ENCODE results near the gene PDZRN3. TPM values are rescaled to one million over a fixed set of nuclear protein-coding genes. Genes with fewer than 3 reads are reported as not detected.

The PDZRN3 gene
- polyA plus RNA-seq, 4 donors = 2.2 to 21.4 (median 14.1) TPM

DNA sequence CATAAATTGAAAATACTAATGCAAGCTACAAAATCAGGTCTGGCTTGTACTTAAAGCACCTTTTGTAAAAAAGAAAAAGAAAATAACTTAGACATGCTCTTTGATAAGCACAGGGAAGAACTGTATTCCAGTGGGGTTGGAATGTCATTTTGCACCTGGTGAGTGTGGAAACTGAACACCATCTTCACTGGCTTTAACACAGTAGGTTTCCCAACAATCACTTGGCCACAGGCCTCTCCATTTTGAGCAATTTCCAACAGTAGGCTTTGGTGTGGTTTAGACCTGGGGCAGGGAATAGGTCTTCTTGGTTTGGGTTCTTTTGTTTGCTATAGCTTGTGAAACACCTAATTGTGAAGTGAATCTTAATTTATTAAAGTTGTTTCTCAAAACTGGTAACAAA lies 18.9 kb downstream of the PDZRN3 start:
- peaks cover 0 to 11% (median 0%) of the 10 kb centered on the region in 3 donors for H3K36me3 ChIP-seq (ENCODE audit: control insufficient read depth in 3 of 3, insufficient read depth in 2 of 3, low read depth in 1 of 3, low read length in 3 of 3)
- H3K4me1 ChIP-seq (ENCODE audit: control insufficient read depth in 3 of 3, insufficient read depth in 2 of 3, low read depth in 1 of 3, low read length in 2 of 3) = peaks cover 0 to 8% (median 4%) of the 10 kb centered on the region in 3 donors
- no peaks in the 10 kb centered on the region for H3K27me3 ChIP-seq (ENCODE audit: control insufficient read depth in 3 of 3, insufficient read depth in 3 of 3, low read length in 3 of 3)
- H3K9me3 ChIP-seq (ENCODE audit: control insufficient read depth in 2 of 2, insufficient read depth in 1 of 2, low read depth in 1 of 2, low read length in 1 of 2) = no peaks in the 10 kb centered on the region
- DNase-seq (no peak), FAIRE-seq (no peak)
- H3K4me3 ChIP-seq (ENCODE audit: low read depth in 1 of 3, low read length in 3 of 3) = no peak overlapping the region
- H3K27ac ChIP-seq (ENCODE audit: low read depth in 1 of 3, low read length in 2 of 3) = no peak overlapping the region

DNA sequence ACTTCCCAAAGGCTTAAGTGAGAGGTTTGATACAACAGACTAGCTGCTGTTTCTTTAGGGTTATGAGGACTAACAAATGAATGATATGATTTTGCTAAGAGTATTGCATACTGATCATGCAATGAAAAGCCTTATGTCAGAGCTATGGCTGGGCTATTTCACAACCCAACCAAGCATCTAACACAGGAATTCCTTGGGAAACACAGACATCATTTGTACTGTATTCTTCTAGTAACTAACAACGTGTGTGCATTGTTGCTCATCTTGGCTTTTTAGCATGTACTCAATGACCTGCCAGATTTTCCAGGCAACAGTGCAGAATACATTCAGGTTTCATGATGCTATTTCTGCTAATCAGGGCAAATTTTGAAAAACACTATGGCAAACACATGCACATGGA lies 19.3 kb downstream of the PDZRN3 start:
- H3K4me3 ChIP-seq (ENCODE audit: low read depth in 1 of 3, low read length in 3 of 3) = no peak overlapping the region
- no peak for FAIRE-seq
- peaks cover 0 to 8% (median 4%) of the 10 kb centered on the region in 3 donors for H3K4me1 ChIP-seq (ENCODE audit: control insufficient read depth in 3 of 3, insufficient read depth in 2 of 3, low read depth in 1 of 3, low read length in 2 of 3)
- 64 to 78% (median 74%) methylated on average over 1 of the region's 1 CpG for WGBS, 3 donors
- H3K9me3 ChIP-seq (ENCODE audit: control insufficient read depth in 2 of 2, insufficient read depth in 1 of 2, low read depth in 1 of 2, low read length in 1 of 2) = no peaks in the 10 kb centered on the region
- DNase-seq = no peak
- H3K27ac ChIP-seq (ENCODE audit: low read depth in 1 of 3, low read length in 2 of 3) = no peak overlapping the region
- H3K27me3 ChIP-seq (ENCODE audit: control insufficient read depth in 3 of 3, insufficient read depth in 3 of 3, low read length in 3 of 3) = no peaks in the 10 kb centered on the region
- peaks cover 0 to 11% (median 0%) of the 10 kb centered on the region in 3 donors for H3K36me3 ChIP-seq (ENCODE audit: control insufficient read depth in 3 of 3, insufficient read depth in 2 of 3, low read depth in 1 of 3, low read length in 3 of 3)

DNA sequence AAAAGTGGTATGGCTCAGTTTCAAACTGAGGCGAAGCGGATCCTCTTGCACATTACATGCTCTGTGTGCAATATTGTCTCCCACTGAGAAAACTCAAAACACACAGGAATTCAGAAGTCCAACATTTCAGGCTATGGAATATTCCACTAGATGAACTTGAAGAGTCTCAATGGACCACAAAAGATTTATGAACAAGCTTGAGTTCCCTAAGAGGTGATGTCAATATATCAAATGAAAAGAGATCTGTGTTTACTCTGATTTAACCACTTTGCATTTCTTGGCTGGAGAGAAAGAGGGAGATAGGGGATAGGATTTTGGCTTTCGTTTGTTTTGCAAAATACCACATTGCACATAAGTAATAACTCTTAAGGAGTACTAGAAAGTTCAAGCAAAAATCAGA lies 20.3 kb downstream of the PDZRN3 start:
- H3K4me1 ChIP-seq (ENCODE audit: control insufficient read depth in 3 of 3, insufficient read depth in 2 of 3, low read depth in 1 of 3, low read length in 2 of 3) = peaks cover 0 to 8% (median 4%) of the 10 kb centered on the region in 3 donors
- no peak overlapping the region for H3K27ac ChIP-seq (ENCODE audit: low read depth in 1 of 3, low read length in 2 of 3)
- peaks cover 0 to 14% (median 0%) of the 10 kb centered on the region in 3 donors for H3K36me3 ChIP-seq (ENCODE audit: control insufficient read depth in 3 of 3, insufficient read depth in 2 of 3, low read depth in 1 of 3, low read length in 3 of 3)
- FAIRE-seq = no peak
- no peak for DNase-seq
- 58 to 90% (median 80%) methylated on average over 3 of the region's 3 CpGs for WGBS, 3 donors
- no peaks in the 10 kb centered on the region for H3K9me3 ChIP-seq (ENCODE audit: control insufficient read depth in 2 of 2, insufficient read depth in 1 of 2, low read depth in 1 of 2, low read length in 1 of 2)
- H3K4me3 ChIP-seq (ENCODE audit: low read depth in 1 of 3, low read length in 3 of 3) = no peak overlapping the region
- no peaks in the 10 kb centered on the region for H3K27me3 ChIP-seq (ENCODE audit: control insufficient read depth in 3 of 3, insufficient read depth in 3 of 3, low read length in 3 of 3)

DNA sequence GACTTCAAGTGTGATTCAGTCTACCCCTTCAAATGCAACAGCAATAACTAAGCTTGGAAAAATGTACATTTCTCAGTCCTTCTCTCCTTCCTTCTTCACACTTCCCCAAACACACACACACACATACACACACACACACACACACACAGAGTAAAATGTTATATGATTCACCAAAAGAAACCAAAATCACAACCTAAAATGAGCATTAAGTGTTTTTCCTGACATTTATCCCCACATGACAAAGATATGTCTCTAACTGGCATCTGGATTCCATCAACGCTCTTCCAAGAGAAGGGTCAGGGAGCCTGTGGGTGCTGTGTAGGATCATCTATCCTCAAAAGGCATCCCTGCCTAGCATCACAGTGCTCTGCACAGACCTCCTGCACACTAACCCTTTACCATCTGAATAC lies 21.0 kb downstream of the PDZRN3 start:
- WGBS, 3 donors = 80 to 92% (median 90%) methylated on average over 1 of the region's 1 CpG
- Histone ChIP-seq H3K36me3 (ENCODE audit: control insufficient read depth in 3 of 3, insufficient read depth in 2 of 3, low read depth in 1 of 3, low read length in 3 of 3) (peaks cover 0 to 14% (median 0%) of the 10 kb centered on the region in 3 donors), H3K9me3 (ENCODE audit: control insufficient read depth in 2 of 2, insufficient read depth in 1 of 2, low read depth in 1 of 2, low read length in 1 of 2) (no peaks in the 10 kb centered on the region), H3K4me1 (ENCODE audit: control insufficient read depth in 3 of 3, insufficient read depth in 2 of 3, low read depth in 1 of 3, low read length in 2 of 3) (peaks cover 0 to 6% (median 4%) of the 10 kb centered on the region in 3 donors), H3K27me3 (ENCODE audit: control insufficient read depth in 3 of 3, insufficient read depth in 3 of 3, low read length in 3 of 3) (no peaks in the 10 kb centered on the region), H3K27ac (ENCODE audit: low read depth in 1 of 3, low read length in 2 of 3) (no peak overlapping the region), H3K4me3 (ENCODE audit: low read depth in 1 of 3, low read length in 3 of 3) (no peak overlapping the region)
- no peak for FAIRE-seq
- no peak for DNase-seq

DNA sequence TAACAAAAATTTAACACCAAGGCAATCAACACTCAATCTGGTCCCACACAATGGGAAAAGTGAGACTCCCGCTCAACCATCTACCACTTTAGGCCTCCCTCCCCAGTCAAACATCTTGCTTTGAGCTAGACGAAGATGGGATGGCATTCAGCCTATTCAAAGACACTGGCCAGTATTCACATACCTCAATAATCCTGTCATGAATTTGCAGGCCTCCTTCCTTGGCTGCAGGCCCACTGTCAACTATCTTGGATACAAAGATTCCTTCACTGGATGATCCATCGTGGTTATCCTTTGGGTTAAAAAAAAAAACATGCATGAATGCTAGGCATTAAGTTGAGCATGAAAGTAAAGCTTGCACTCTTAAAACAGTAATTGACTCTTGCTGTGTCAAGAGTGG lies 22.6 kb downstream of the PDZRN3 start:
- no peak overlapping the region for H3K4me3 ChIP-seq (ENCODE audit: low read depth in 1 of 3, low read length in 3 of 3)
- no peaks in the 10 kb centered on the region for H3K9me3 ChIP-seq (ENCODE audit: control insufficient read depth in 2 of 2, insufficient read depth in 1 of 2, low read depth in 1 of 2, low read length in 1 of 2)
- 68 to 85% (median 81%) methylated on average over 3 of the region's 3 CpGs for WGBS, 3 donors
- peaks cover 0 to 4% (median 3%) of the 10 kb centered on the region in 3 donors for H3K4me1 ChIP-seq (ENCODE audit: control insufficient read depth in 3 of 3, insufficient read depth in 2 of 3, low read depth in 1 of 3, low read length in 2 of 3)
- FAIRE-seq = no peak
- no peaks in the 10 kb centered on the region for H3K27me3 ChIP-seq (ENCODE audit: control insufficient read depth in 3 of 3, insufficient read depth in 3 of 3, low read length in 3 of 3)
- H3K36me3 ChIP-seq (ENCODE audit: control insufficient read depth in 3 of 3, insufficient read depth in 2 of 3, low read depth in 1 of 3, low read length in 3 of 3) = peaks cover 0 to 15% (median 0%) of the 10 kb centered on the region in 3 donors
- no peak for DNase-seq
- H3K27ac ChIP-seq (ENCODE audit: low read depth in 1 of 3, low read length in 2 of 3) = no peak overlapping the region

DNA sequence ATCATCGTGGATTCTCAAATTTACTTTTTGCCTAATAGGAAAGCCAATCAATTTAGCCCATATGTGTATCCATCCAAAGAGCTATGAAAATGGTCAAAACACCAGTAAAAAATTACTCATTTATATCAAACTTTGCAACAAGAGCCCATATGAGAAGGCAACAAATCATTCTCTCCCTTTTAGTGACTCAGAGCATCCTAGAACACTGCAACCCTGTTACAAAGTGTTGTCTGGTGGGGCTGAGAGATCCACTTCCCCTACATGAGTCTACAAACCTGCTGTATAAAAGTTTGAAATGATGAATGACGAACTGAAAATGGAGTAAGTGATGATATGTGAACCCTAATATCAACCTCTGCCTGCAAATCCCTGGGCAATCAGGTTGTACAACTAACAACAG lies 23.3 kb downstream of the PDZRN3 start:
- Histone ChIP-seq H3K4me1 (ENCODE audit: control insufficient read depth in 3 of 3, insufficient read depth in 2 of 3, low read depth in 1 of 3, low read length in 2 of 3) (peaks cover 0 to 4% (median 3%) of the 10 kb centered on the region in 3 donors), H3K4me3 (ENCODE audit: low read depth in 1 of 3, low read length in 3 of 3) (no peak overlapping the region), H3K36me3 (ENCODE audit: control insufficient read depth in 3 of 3, insufficient read depth in 2 of 3, low read depth in 1 of 3, low read length in 3 of 3) (peaks cover 0 to 11% (median 0%) of the 10 kb centered on the region in 3 donors), H3K27me3 (ENCODE audit: control insufficient read depth in 3 of 3, insufficient read depth in 3 of 3, low read length in 3 of 3) (no peaks in the 10 kb centered on the region), H3K9me3 (ENCODE audit: control insufficient read depth in 2 of 2, insufficient read depth in 1 of 2, low read depth in 1 of 2, low read length in 1 of 2) (no peaks in the 10 kb centered on the region), H3K27ac (ENCODE audit: low read depth in 1 of 3, low read length in 2 of 3) (no peak overlapping the region)
- FAIRE-seq = no peak
- 74 to 94% (median 79%) methylated on average over 2 of the region's 2 CpGs for WGBS, 3 donors
- DNase-seq = no peak

DNA sequence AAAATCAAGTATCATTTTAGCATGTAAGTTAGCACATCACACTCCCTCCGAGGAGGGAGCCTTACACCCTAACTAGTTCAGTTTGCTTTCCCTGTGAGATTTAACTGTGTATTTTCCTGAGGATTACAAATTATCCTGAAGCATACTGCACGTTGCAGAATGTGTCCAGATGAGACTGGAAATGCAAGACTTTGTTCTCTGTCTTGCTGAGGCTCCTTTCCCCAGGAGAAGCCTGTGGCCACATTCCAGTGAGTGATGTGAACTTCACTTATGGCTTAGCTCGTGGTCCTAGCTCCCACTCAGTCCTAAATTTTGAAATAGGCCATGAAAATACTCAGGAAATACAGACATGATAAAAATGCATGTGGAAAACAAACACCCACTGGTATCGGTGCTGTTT lies 23.7 kb downstream of the PDZRN3 start:
- H3K27ac ChIP-seq (ENCODE audit: low read depth in 1 of 3, low read length in 2 of 3) = peak overlapping the region in 1 of 3 donors; percentile 45
- no peak for FAIRE-seq
- WGBS, 3 donors = 55 to 75% (median 74%) methylated on average over 4 of the region's 4 CpGs
- DNase-seq = no peak
- peaks cover 0 to under 1% of the 10 kb centered on the region in 2 donors for H3K9me3 ChIP-seq (ENCODE audit: control insufficient read depth in 2 of 2, insufficient read depth in 1 of 2, low read depth in 1 of 2, low read length in 1 of 2)
- H3K4me3 ChIP-seq (ENCODE audit: low read depth in 1 of 3, low read length in 3 of 3) = no peak overlapping the region
- H3K36me3 ChIP-seq (ENCODE audit: control insufficient read depth in 3 of 3, insufficient read depth in 2 of 3, low read depth in 1 of 3, low read length in 3 of 3) = peaks cover 0 to 9% (median 0%) of the 10 kb centered on the region in 3 donors
- peaks cover 0 to 4% (median 3%) of the 10 kb centered on the region in 3 donors for H3K4me1 ChIP-seq (ENCODE audit: control insufficient read depth in 3 of 3, insufficient read depth in 2 of 3, low read depth in 1 of 3, low read length in 2 of 3)
- H3K27me3 ChIP-seq (ENCODE audit: control insufficient read depth in 3 of 3, insufficient read depth in 3 of 3, low read length in 3 of 3) = no peaks in the 10 kb centered on the region

DNA sequence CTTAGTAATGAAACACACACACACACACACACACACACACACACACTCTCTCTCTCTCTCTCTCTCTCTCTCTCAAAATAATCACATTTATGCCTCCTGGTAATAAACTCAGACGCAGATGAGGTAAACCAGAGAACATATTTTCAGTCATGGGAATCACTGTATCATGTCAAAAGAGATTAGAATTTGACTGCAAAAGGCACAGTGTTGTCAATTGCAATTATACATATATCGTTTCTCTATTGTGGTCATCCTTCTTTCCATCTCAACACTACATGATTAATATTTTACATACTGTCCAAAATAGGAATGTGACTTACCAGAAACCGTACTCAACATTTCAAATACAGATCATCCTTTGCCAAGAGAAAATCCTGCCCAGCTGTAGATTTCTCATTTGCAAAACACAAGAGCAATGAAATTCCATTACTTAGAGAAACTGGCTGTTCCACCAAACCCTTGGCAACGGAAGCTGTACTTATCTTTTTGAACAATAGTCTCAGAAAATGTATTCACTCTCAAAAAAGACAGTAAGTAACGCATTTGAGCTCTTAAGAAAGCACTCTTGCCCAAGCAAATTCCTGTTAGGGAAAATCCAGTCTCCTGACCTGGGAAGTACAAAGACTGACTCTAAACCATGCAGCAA lies 24.3 kb downstream of the PDZRN3 start:
- H3K27me3 ChIP-seq (ENCODE audit: control insufficient read depth in 3 of 3, insufficient read depth in 3 of 3, low read length in 3 of 3) = no peaks in the 10 kb centered on the region
- FAIRE-seq (no peak), DNase-seq (no peak)
- H3K27ac ChIP-seq (ENCODE audit: low read depth in 1 of 3, low read length in 2 of 3) = no peak overlapping the region
- peaks cover 0 to 4% (median 3%) of the 10 kb centered on the region in 3 donors for H3K4me1 ChIP-seq (ENCODE audit: control insufficient read depth in 3 of 3, insufficient read depth in 2 of 3, low read depth in 1 of 3, low read length in 2 of 3)
- WGBS, 3 donors = 59 to 78% (median 77%) methylated on average over 5 of the region's 5 CpGs
- H3K4me3 ChIP-seq (ENCODE audit: low read depth in 1 of 3, low read length in 3 of 3) = no peak overlapping the region
- H3K9me3 ChIP-seq (ENCODE audit: control insufficient read depth in 2 of 2, insufficient read depth in 1 of 2, low read depth in 1 of 2, low read length in 1 of 2) = peaks cover 0 to 3% of the 10 kb centered on the region in 2 donors
- peaks cover 0 to 9% (median 0%) of the 10 kb centered on the region in 3 donors for H3K36me3 ChIP-seq (ENCODE audit: control insufficient read depth in 3 of 3, insufficient read depth in 2 of 3, low read depth in 1 of 3, low read length in 3 of 3)

DNA sequence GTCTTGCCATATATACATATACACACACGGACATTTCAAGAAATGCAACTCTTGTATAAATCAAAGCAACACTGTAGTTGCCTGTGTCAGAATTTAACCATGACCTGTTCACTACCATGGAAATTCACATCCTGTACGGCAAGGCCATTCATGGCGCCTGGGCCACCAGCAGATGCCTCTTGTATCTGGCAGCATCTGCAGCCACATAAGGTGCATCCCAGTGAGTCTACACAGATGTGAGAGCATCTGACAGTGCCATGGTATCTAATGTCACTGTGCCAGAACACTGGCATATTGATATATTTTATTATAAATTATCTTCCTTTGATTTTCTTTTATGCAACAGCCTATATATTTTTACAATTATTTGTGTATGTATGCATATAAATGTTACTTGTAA lies 25.1 kb downstream of the PDZRN3 start:
- peaks cover 0 to 3% of the 10 kb centered on the region in 2 donors for H3K9me3 ChIP-seq (ENCODE audit: control insufficient read depth in 2 of 2, insufficient read depth in 1 of 2, low read depth in 1 of 2, low read length in 1 of 2)
- H3K27ac ChIP-seq (ENCODE audit: low read depth in 1 of 3, low read length in 2 of 3) = no peak overlapping the region
- no peak for DNase-seq
- H3K4me3 ChIP-seq (ENCODE audit: low read depth in 1 of 3, low read length in 3 of 3) = no peak overlapping the region
- FAIRE-seq = no peak
- H3K27me3 ChIP-seq (ENCODE audit: control insufficient read depth in 3 of 3, insufficient read depth in 3 of 3, low read length in 3 of 3) = no peaks in the 10 kb centered on the region
- H3K4me1 ChIP-seq (ENCODE audit: control insufficient read depth in 3 of 3, insufficient read depth in 2 of 3, low read depth in 1 of 3, low read length in 2 of 3) = peaks cover 0 to 4% (median 3%) of the 10 kb centered on the region in 3 donors
- peaks cover 0 to 9% (median 0%) of the 10 kb centered on the region in 3 donors for H3K36me3 ChIP-seq (ENCODE audit: control insufficient read depth in 3 of 3, insufficient read depth in 2 of 3, low read depth in 1 of 3, low read length in 3 of 3)
- 93 to 95% (median 94%) methylated on average over 3 of the region's 3 CpGs for WGBS, 3 donors

Data from small intestine (tissue), 7 donors.